Brain pericyte (primary cell): ENCODE measurements around the gene STX18.
"Not testable (repeated sequence)": the region's sequence is repeated elsewhere in the genome, so short reads cannot be mapped to it uniquely, and the experiment has no call there.

Experiments
- DNase-seq: peaks from one replicate; pipeline ENCODE4 v3.0.0-alpha.2; 2012; ENCODE audit warnings: low read depth, low spot score

STX18 gene

DNA sequence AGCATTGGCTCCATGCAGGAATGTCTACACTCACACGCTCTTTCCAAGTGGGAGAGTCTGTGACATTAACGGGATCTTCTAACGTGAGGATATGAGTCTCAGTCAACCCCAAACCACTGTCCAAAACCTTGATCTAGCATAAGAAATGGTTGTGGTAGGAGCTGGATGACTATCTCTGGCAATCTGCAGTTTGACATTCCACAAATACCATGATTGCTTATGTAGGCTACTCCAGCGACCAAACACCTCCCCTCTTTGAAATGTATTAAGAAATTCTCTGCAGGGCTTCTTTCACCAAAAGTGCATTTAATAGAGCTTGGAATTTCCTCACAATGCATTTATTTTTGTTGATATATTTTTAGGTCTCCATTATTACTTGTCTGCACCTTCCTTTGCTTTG lies 14.1 kb upstream of the STX18 start:
- DNase-seq, result no peak

DNA sequence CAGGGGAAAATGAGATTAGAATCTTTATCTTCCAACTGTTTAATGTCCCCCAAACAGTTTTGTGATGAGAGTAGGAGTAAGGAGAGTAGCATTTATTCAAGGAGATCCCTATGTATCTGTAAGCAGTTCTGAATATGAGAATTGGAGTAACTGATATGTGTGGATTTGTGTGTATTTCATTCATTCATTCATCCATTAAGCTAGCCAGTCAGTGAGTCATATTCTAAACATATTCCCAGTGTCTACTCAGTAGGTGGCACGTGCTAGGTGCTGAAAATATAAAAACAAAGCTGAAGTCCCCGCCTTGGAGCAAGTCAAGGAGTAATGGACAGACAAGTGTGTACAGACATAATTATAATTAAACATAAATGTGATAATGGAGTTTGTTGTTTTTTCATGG lies 12.4 kb upstream of the STX18 start:
- DNase-seq, result no peak

DNA sequence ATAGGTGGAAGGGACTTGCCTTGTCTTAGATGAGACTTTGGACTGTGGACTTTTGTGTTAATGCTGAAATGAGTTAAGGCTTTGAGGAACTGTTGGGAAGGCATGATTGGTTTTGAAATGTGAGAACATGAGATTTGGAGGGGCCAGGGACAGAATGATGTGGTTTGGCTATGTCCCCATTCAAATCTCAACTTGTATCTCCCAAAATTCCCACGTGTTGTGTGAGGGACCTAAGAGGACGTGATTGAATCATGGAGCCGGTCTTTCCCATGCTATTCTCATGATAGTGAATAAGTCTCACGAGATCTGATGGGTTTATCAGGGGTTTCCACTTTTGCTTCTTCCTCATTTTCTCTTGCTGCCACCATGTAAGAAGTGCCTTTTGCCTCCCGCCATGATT lies 10.2 kb upstream of the STX18 start:
- DNase-seq, result not testable (repeated sequence)

DNA sequence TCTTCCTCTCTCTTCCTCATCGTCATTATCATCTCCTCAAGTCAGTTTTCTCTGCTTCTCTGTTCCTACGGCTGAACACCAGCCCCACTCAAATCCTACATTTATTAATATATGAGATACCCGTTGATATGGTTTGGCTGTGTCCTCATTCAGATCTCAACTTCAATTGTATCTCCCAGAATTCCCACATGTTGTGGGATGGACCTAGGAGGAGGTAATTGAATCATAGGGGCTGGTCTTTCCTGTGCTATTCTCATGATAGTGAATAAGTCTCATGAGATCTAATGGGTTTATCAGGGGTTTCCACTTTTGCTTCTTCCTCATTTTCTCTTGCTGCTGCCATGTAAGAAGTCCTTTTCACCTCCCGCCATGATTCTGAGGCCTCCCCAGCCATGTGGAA lies 8.3 kb upstream of the STX18 start:
- not testable (repeated sequence) for DNase-seq

DNA sequence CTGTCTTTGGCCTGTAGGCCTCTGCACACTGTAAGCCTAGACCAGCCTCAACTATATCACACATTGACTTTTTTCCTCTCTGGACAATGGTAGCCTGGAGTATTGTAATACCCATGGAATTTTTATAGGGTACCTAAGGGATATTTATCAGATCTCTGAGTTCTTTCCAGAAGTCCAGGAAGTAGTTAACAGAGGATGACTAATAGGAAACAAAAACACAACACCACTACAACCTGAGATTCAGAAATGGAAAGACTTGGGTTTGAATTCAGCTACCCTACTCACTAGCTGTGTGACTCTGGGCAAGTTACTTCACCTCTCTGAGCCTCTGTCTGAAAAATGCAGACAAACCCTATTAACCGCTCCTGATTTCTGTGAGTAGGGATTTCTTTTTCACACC lies 7.7 kb upstream of the STX18 start:
- no peak for DNase-seq

DNA sequence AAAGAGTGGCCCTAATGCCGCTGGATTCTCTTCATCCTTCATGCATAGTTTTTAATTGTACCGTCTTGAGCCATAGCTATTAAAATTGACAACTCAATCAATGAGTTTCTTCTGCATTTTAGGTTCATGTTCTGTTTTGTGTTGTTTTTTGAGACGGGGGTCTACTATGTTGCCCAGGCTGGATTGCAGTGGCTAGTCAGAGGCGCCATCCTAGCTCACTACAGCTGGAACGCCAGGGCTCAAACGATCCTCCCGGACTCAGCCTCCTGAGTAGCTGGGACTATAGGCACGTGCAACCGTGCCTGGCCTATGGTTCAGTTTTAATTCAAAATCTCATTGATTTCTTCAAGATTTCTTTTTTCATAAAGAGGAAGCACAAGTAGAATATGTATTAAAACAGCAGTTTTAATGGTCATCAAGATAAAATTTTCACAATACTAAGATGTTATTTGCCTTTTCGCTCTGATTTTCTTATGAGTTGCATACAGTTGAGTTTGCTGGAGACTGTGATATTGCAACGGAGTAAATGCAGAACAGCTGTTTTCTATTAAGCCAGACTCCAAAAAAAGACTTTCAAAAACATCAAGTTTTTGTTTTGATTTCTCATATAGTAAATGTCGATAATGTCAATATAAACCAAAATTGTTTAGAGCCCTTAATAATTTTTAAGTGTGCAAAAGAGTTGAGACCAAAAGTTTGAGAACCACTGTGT lies 1.1 kb upstream of the STX18 start:
- DNase-seq, result no peak

DNA sequence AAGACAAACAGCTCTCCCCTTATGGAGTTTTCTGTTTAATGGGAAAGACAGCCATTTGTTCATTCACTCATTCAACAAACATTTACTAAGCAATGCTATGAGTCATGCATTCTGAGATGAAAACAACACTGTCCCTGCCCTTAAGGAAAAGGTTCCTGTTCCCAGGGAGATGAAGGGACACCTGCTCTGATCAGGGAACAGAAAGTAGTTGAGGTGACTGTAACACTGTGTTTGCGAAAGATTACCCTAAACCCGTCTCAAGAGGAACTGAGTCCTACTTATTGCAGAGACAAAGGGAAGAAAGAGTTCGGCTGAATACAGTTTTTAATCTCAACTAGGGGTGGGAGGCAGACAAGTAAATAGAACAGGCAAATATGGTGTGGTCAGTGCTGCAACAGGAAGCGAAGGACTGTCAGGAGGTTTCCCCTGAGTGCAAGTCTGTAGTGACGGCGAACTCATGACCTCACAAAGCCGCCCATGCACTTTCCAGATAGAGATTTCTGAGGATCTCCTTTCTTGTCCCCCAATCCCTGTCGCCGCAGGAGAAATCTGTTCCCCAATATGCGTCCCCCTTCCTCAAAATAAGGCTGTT lies 712 bp downstream of the STX18 start:
- no peak for DNase-seq

DNA sequence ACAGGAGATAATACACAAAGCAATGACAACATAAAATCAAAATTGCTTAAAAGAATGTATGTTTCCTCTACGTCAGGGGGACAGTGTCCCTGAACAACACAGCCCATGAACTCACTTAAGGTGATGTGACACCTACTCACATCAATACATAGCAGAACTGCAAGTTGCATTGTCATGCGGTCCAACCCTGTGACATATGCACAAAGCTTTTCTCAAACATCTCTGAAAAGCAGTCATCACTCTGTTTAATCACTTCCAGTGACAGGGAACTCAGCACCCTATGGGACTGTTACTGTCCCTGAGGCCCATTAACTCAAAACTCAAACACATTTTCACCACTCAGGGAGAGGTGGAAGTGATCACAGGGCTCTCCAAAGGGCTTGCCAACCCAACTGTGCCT lies 2.4 kb downstream of the STX18 start:
- DNase-seq, result no peak

DNA sequence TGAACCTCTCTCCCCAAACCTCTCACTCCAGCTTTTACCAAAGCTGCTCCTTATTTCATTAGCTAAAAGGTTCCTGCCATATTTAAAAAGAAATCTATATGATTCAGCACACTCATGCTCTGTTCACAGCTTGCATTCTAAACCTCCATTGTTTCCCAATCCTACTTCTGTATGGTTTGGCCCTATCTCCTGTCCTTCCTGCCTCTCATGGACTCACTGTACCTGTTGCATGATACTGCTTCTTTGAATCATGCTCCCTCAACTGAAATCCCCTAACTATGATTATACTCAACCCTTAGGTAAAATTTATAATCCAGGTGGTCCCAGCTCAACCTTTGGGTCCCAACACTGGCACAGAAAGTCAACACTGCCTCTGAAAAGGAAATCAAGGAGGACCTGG lies 6.3 kb downstream of the STX18 start:
- no peak for DNase-seq

DNA sequence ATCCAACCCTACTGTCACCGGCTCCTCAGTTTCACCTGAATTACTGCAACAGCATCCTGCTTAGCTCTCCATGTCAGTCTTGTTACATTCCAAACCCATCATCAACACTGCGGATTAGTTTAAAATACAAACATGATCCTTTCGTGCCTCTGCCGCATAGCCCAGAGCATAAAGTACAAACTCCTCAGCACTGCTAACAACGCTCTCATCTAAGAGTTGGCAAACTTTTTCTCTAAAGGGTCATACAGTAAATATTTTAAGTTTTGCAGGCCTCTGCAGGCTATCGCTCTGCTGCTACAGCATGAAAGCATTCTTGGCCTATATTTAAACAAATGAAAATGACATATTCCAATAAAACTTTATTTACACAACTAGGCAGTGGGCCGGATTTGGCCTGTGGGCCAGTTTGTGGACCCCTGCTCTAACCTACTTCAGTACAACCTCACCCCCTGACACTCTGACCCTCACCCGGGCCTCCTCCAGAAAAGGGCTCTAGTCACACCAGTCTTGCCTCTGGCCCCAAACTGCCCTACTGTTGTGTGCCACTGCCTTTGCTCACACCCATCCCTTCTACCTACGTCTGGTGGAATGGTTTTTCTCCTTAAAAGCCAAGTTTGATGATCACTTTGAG lies 7.2 kb downstream of the STX18 start:
- no peak for DNase-seq

DNA sequence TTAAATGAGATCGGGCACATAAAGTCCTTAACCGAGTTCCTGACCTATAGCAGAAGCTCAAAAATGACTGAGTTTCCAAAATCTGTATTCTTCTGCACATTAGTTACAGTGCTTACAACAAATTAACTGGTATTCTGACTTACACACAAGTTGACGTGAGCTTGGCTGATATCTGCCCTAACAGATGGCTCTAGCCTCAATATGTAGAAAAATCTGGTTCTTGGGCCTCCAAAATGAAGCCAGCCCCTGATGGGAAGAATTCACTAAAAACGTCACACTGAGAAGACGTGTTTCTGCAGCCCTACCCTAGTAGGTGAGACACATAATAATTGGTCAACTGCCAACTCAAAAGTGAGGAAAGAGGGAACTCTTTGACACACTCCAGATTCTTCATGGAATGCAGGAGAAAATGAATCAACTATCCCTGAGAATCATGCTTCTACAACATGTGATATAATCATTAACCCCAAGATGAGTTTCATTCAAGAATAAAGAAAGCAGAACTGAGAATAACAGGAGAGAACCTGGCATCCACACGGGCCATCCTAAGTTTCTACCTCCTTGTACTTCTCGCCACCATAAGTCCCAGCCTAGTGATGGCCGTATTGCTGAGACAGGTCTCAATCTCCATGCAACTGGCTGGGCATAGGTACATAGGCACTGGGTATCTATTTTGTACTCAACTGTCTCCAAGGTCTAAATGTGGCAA lies 8.2 kb downstream of the STX18 start:
- DNase-seq, result no peak

DNA sequence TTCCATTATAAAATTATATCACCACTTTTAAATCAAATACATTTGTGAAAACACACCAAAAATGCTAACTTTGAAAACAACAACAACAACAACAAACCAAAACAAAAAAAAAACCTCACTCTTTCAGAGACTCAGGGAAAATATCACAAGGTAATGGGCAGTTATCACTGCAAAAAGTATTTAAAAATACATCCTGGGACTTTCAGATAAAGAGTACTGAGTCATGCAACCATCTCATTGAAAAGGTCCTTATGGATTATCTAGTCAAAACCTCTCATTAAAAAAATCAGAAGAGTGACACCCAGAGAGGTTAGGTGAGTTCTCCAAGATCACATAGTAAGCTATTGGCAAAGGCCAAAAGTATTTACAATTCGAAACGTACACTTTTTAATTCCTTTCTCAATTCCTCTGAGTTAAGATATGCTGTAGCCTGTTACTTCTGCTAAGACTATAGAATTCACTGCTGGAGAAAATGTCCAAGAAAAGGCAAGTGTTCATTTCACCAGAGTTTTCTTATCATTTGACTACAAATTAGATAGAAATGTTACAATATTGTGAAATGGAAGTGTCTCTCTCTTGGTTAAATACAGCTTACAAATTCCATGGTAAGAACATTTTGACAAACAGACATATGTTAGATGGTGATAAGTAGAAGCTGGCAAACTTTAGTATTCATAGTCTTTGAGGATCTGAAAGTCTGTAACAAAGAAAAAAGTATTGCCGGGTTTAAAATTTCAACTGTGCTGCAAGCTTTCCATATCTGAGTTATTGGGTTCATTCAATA lies 9.3 kb downstream of the STX18 start:
- no peak for DNase-seq

DNA sequence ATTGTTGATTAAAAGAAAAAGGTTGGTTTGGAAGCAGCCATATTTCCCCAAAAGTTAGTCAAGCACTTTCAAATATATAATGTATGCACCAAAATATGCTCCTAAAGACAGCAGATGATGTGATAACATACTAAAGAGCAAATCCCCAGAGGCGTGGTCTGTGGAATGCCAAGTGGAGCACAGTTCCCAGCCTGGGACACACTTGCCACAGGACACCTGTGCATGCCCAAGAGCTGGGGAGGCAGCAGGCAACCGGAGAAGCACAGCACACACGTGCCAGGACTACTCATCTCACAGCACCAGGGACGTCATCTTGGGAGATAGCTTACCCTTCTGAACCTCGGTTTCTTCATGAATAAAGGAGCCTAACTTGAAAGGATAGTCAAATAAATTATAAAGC lies 12.5 kb downstream of the STX18 start:
- no peak for DNase-seq

DNA sequence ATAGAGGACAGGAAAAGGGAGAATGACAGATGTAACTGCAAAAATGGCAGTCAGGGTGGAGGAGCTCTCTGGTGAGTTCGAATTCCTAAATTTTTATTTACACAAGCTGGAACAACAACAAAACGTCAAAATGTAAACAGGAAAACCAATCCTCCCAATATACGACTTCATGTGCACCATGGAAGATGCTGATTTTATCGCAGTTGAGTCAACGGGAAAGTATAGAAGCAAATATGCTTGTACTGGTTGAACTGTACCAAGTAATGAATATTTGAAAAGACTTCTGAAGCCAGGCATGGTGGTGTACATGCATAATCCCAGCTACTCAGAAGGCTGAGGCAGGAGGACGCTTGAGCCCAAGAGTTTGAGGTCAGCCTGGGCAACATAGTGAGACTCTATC lies 15.4 kb downstream of the STX18 start:
- no peak for DNase-seq

DNA sequence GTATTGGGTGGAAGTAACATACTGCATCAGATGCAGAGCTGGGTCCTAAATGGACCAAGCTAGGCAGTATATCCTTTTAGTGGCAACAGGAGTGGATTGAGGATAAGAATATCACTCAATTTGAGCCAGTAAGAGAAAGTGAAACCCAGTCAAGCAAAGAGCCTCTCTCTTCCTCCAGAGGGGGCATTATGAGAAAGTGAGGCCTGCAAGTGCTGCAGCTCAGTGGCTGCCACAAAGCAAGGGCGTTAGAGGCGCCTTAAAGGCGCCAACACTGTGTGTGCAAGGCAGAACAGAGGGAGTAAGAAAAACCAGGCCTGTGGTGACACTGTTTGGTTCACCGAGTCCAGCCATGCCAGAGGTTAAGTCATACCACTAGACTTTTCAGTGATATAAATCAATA lies 17.5 kb downstream of the STX18 start:
- no peak for DNase-seq

DNA sequence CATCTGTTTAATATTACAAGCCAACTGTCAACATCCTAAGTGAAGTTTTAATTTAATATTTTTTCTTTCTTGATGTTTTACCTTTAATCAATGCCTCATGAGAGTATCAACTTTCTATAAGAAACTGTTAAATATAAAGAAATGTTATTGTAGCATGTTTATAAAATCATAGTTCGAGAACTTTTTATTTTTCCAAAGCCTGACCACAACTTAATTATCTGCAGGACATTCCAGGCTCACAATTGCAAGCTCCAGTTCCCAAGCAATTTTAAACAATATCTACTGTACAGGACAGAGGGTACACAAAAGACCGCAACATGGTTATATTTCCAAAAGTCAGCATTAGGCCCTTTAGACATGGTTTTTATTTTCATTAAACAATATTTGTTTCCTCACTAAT lies 20.1 kb downstream of the STX18 start:
- no peak for DNase-seq

DNA sequence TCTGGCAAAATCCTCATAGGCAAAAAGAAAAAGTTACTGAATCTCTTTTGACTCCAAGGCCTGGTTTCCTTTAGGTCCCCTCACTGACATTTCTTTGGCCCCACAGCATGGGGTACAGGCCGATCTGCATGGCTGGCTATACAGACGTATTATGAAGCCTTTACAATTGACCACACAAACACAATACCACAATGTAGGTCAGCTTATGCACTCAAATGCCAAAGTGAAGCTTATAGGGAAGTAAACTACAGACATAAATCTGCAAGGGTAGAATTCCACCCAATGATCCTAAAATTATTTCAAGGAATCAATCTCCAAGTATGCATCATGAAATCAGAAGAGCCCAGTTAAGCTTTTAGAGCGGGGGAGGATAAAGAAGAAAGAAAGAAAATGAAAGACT lies 20.7 kb downstream of the STX18 start:
- DNase-seq, result no peak

DNA sequence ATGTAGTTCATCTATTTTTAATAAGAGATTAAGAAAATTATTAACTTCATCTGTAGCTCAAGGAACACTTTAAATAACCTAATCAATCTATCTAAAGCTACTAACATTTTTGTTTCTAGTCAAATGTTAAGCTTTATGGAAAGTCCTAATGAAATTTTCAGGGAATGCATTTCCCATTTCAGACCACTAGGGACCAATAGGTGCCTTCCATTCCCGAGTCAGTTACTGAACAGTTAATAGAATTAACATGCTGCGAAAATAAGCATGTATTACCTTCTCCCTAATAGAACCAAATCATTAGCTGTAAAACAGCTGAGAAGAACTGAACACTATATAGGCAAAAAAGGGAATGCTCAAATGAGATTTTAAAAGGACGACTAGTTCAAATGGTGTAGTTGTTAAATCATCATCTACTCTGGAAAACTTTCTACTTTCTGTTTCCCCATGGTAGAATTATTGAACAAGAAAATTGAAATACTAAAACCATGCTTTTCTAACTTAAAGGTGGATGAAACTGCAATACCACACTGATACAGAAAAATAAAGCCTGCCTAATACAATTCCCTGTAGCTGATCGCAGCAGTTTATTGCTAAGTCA lies 22.5 kb downstream of the STX18 start:
- no peak for DNase-seq

DNA sequence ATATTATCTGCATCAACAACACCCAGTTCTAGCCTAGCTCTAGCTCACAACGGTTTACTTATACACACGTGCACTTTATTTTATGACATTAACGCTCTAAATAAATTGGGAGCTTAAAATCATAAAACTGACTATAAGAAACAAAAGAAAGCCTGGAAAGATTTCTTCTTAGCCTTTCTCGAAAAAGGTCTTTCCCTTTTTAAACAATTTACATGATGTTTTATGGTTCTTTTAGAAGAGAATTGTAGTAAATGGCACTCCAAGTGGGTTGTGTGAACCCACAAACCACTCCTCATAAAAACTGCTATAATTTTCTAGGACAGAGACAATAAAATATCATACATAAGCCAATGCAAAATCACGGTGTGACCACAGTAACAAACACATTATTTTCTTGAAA lies 23.1 kb downstream of the STX18 start:
- no peak for DNase-seq

DNA sequence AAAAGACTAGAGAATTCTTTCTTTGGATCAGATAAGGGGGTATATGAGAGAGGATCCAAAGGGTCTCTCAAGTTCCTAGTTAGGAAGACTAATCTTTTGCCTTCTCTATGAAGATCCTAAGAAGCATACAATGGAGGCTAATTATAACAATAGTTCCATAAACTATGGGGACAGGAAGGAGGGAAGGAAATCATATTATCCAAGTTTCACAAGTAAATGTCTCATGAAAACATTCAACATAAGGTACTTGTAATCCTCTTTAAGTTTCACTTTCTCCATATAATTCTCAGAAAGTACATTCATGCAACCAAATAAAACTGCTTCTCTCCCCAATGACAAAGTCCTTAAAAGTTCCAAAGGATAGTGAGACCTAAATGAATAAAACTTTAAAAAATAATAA lies 27.1 kb downstream of the STX18 start:
- DNase-seq, result no peak

DNA sequence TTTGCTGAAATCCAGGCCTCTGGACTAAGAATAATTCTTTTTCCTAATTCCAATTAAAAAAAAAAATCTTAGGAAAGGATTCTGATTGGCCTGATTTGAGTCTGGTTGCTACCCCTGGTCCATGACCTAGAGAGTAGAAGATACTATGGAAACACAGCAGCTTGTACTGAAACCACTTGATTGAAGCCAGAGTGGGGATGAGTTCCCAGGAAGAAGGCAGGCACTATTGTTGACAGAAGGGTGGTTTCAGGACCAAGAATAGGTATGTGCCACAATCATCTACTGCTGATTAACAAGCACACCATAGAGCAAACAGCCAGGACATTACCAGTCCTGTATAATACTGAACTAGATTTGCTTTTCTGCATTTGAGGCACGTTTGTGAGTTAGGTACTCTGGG lies 29.6 kb downstream of the STX18 start:
- DNase-seq, result no peak

DNA sequence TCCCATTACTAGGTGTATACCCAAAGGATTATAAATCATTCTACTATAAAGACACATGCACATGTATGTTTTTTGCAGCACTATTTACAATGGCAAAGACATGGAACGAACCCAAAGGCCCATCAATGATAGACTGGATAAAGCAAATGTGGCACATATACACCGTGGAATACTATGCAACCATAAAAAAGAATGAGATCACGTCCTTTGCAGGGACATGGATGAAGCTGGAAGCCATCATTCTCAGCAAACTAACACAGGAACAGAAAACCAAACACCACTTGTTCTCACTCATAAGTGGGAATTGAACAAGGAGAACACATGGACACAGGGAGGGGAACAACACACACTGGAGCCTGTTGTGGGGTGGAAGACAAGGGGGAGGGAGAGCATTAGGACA lies 31.2 kb downstream of the STX18 start:
- DNase-seq, result not testable (repeated sequence)
